Activated CD4-positive, alpha-beta memory T cell treated with anti-CD3 and anti-CD28 coated beads, Interleukin-2, amount 10 ng/mL, durations not matched to agents 7 days and 5 days (primary cell): Measurements from ENCODE around the gene TPCN1. TPM values are rescaled to one million over a fixed set of nuclear protein-coding genes. Genes with fewer than 3 reads are reported as not detected.
"Not testable (repeated sequence)": the region's sequence is repeated elsewhere in the genome, so short reads cannot be mapped to it uniquely, and the experiment has no call there.

Experiments
- CTCF ChIA-PET: fragments of 350-600 bp; sonication (Branson Sonifier 250); formaldehyde crosslinking; loops from one replicate; lab custom pipeline; 2021; ENCODE audit warnings: antibody characterized with exemption, inconsistent platforms; lab: Charles Lee
- POLR2A ChIA-PET: fragments of 350-600 bp; sonication (Branson Sonifier 250); formaldehyde crosslinking; loops from one replicate; lab custom pipeline; 2021; ENCODE audit warnings: antibody characterized with exemption; lab: Charles Lee
- DNase-seq: peaks from one replicate; pipeline ENCODE4 v3.0.0-alpha.2; 2020
- H3K27ac Mint-ChIP-seq: one replicate; pipeline ENCODE4 v1.8.0; 2021; ENCODE audit warnings: mild to moderate bottlenecking, mixed read lengths
- H3K27me3 Mint-ChIP-seq: one replicate; pipeline ENCODE4 v1.8.0; 2021; ENCODE audit warnings: mixed read lengths
- H3K36me3 Mint-ChIP-seq: one replicate; pipeline ENCODE4 v1.8.0; 2021; ENCODE audit warnings: low read depth, mixed read lengths
- H3K4me1 Mint-ChIP-seq: one replicate; pipeline ENCODE4 v1.8.0; 2021; ENCODE audit warnings: mixed read lengths
- H3K4me3 Mint-ChIP-seq: one replicate; pipeline ENCODE4 v1.8.0; 2021; ENCODE audit warnings: mild to moderate bottlenecking, mixed read lengths
- H3K9me3 Mint-ChIP-seq: one replicate; pipeline ENCODE4 v1.8.0; 2021; ENCODE audit warnings: mixed read lengths
- total RNA-seq, 2 experiments: library from RNA; stranded (reverse); gene quantifications; one replicate each; pipeline ENCODE4 v1.2.3, GENCODE V29; 2021

Gene TPCN1
- total RNA-seq, 2 experiments from 2014 or later, result 18.3 to 19.2 TPM

- peaks cover 2% of the 10 kb centered on the region for H3K4me1 Mint-ChIP-seq
- H3K27me3 Mint-ChIP-seq, result no peaks in the 10 kb centered on the region
- ChIA-PET POLR2A (interaction anchor here (0.6 to 1.1 kb wide), 3 partner anchors 12 to 177 kb away, joined by 3 to 4 read pairs (median 3); partner anchors contain the start of genes DDX54 and RITA1), CTCF (interaction anchor here (0.5 to 3.5 kb wide), 20 partner anchors 9 to 770 kb away, joined by 3 to 17 read pairs (median 4); partner anchors contain the start of gene SLC8B1)
- H3K27ac Mint-ChIP-seq, result no peak overlapping the region
- no peak for DNase-seq
- no peak overlapping the region for H3K4me3 Mint-ChIP-seq
- no peaks in the 10 kb centered on the region for H3K9me3 Mint-ChIP-seq
- H3K36me3 Mint-ChIP-seq, result no peaks in the 10 kb centered on the region
Observed at GRCh38 chr12:113197518-113198077, 23.7 kb upstream of the TPCN1 start.

GRCh38 chr12:113198296-113198695, 23.0 kb upstream of the TPCN1 start:
- no peak for DNase-seq
- no peaks in the 10 kb centered on the region for H3K36me3 Mint-ChIP-seq
- H3K4me1 Mint-ChIP-seq, result peaks cover 2% of the 10 kb centered on the region
- no peak overlapping the region for H3K27ac Mint-ChIP-seq
- ChIA-PET CTCF (interaction anchor here (1.1 to 3.5 kb wide), 4 partner anchors 24 to 227 kb away, joined by 4 to 17 read pairs (median 6); partner anchors contain the start of gene SLC8B1), POLR2A (no interaction called here)
- H3K4me3 Mint-ChIP-seq, result no peak overlapping the region
- H3K27me3 Mint-ChIP-seq, result no peaks in the 10 kb centered on the region
- H3K9me3 Mint-ChIP-seq, result no peaks in the 10 kb centered on the region

GRCh38 chr12:113200021-113200797, 21.1 kb upstream of the TPCN1 start:
- no peak for DNase-seq
- Mint-ChIP-seq H3K4me1 (peaks cover 3% of the 10 kb centered on the region), H3K4me3 (no peak overlapping the region), H3K9me3 (no peaks in the 10 kb centered on the region), H3K27ac (no peak overlapping the region), H3K27me3 (no peaks in the 10 kb centered on the region), H3K36me3 (no peaks in the 10 kb centered on the region)
- ChIA-PET POLR2A (interaction anchor here (1.2 to 1.9 kb wide), 2 partner anchors 8 to 21 kb away, joined by 3 to 5 read pairs; partner anchors contain the start of gene TPCN1), CTCF (interaction anchor here (0.6 to 1.2 kb wide), 2 partner anchors 11 to 25 kb away, joined by 3 to 5 read pairs; no protein-coding TSS in a partner anchor)

GRCh38 chr12:113201187-113202177, 19.8 kb upstream of the TPCN1 start:
- no peak overlapping the region for H3K4me3 Mint-ChIP-seq
- H3K36me3 Mint-ChIP-seq, result peaks cover 3% of the 10 kb centered on the region
- no peaks in the 10 kb centered on the region for H3K27me3 Mint-ChIP-seq
- CTCF ChIA-PET, result no interaction called here
- no peak overlapping the region for H3K27ac Mint-ChIP-seq
- no peak for DNase-seq
- POLR2A ChIA-PET, result interaction anchor here (1.2 kb wide), 1 partner anchor 17 kb away, joined by 3 read pairs; no protein-coding TSS in a partner anchor
- no peaks in the 10 kb centered on the region for H3K9me3 Mint-ChIP-seq
- peaks cover 8% of the 10 kb centered on the region for H3K4me1 Mint-ChIP-seq

GRCh38 chr12:113202300-113203075, 18.8 kb upstream of the TPCN1 start:
- H3K27me3 Mint-ChIP-seq, result no peaks in the 10 kb centered on the region
- peaks cover 10% of the 10 kb centered on the region for H3K4me1 Mint-ChIP-seq
- CTCF ChIA-PET, result interaction anchor here (1.6 kb wide), 1 partner anchor 30 kb away, joined by 3 read pairs; no protein-coding TSS in a partner anchor
- no peak overlapping the region for H3K27ac Mint-ChIP-seq
- H3K4me3 Mint-ChIP-seq, result no peak overlapping the region
- H3K9me3 Mint-ChIP-seq, result no peaks in the 10 kb centered on the region
- H3K36me3 Mint-ChIP-seq, result peaks cover 5% of the 10 kb centered on the region
- no peak for DNase-seq
- POLR2A ChIA-PET, result interaction anchor here (1.6 kb wide), 1 partner anchor 16 kb away, joined by 3 read pairs; no protein-coding TSS in a partner anchor

GRCh38 chr12:113203852-113204760, 17.2 kb upstream of the TPCN1 start:
- Mint-ChIP-seq H3K4me1 (peaks cover 27% of the 10 kb centered on the region), H3K4me3 (no peak overlapping the region), H3K27me3 (no peaks in the 10 kb centered on the region), H3K9me3 (no peaks in the 10 kb centered on the region), H3K36me3 (peaks cover 5% of the 10 kb centered on the region), H3K27ac (no peak overlapping the region)
- ChIA-PET CTCF (interaction anchor here (0.9 to 1.8 kb wide), 3 partner anchors 9 to 30 kb away, joined by 3 to 4 read pairs (median 3); no protein-coding TSS in a partner anchor), POLR2A (interaction anchor here (0.8 to 1.6 kb wide), 4 partner anchors 18 to 58 kb away, joined by 3 to 7 read pairs (median 3); partner anchors contain the start of genes DDX54, RITA1 and TPCN1)
- no peak for DNase-seq

- H3K27ac Mint-ChIP-seq, result no peak overlapping the region
- peaks cover 5% of the 10 kb centered on the region for H3K36me3 Mint-ChIP-seq
- ChIA-PET POLR2A (interaction anchor here (0.8 to 1.6 kb wide), 3 partner anchors 17 to 58 kb away, joined by 3 to 7 read pairs (median 3); partner anchors contain the start of genes DDX54, RITA1 and TPCN1), CTCF (interaction anchor here (0.9 to 1.8 kb wide), 2 partner anchors 10 to 31 kb away, joined by 3 to 4 read pairs; no protein-coding TSS in a partner anchor)
- no peak for DNase-seq
- no peak overlapping the region for H3K4me3 Mint-ChIP-seq
- H3K4me1 Mint-ChIP-seq, result peaks cover 34% of the 10 kb centered on the region
- H3K9me3 Mint-ChIP-seq, result no peaks in the 10 kb centered on the region
- H3K27me3 Mint-ChIP-seq, result no peaks in the 10 kb centered on the region
Observed at GRCh38 chr12:113204804-113205203, 16.5 kb upstream of the TPCN1 start.

- H3K4me3 Mint-ChIP-seq, H3K27me3 Mint-ChIP-seq, H3K9me3 Mint-ChIP-seq, H3K36me3 Mint-ChIP-seq, DNase-seq, CTCF ChIA-PET: not testable (repeated sequence)
- Mint-ChIP-seq H3K4me1 (peaks cover 53% of the 10 kb centered on the region), H3K27ac (peak overlapping the region; percentile 38)
- POLR2A ChIA-PET, result interaction anchor here (0.9 to 5.6 kb wide), 4 partner anchors 15 to 55 kb away, joined by 3 to 38 read pairs (median 25); partner anchors contain the start of genes DDX54, RITA1 and TPCN1
Observed at GRCh38 chr12:113206802-113207201, 14.5 kb upstream of the TPCN1 start.

GRCh38 chr12:113207613-113208040, 13.6 kb upstream of the TPCN1 start:
- no peak overlapping the region for H3K4me3 Mint-ChIP-seq
- H3K4me1 Mint-ChIP-seq, result peaks cover 57% of the 10 kb centered on the region
- H3K36me3 Mint-ChIP-seq, result peaks cover 7% of the 10 kb centered on the region
- no peak for DNase-seq
- peaks cover 3% of the 10 kb centered on the region for H3K9me3 Mint-ChIP-seq
- H3K27ac Mint-ChIP-seq, result peak overlapping the region; percentile 90
- POLR2A ChIA-PET, result interaction anchor here (0.9 to 5.6 kb wide), 10 partner anchors 8 to 230 kb away, joined by 3 to 38 read pairs (median 4); partner anchors contain the start of genes DDX54, OAS2, RITA1 and SLC8B1
- no peaks in the 10 kb centered on the region for H3K27me3 Mint-ChIP-seq
- CTCF ChIA-PET, result interaction anchor here (0.9 kb wide), 1 partner anchor 33 kb away, joined by 3 read pairs; no protein-coding TSS in a partner anchor
